Muscle layer of duodenum (tissue), 2 donors: ENCODE data around the gene KMT2C.
"Not testable (repeated sequence)": the region's sequence is repeated elsewhere in the genome, so short reads cannot be mapped to it uniquely, and the experiment has no call there.

Experiments used
- H3K27ac ChIP-seq: one replicate; pipeline ENCODE4 v1.7.0; 2013; ENCODE audit warnings: mild to moderate bottlenecking, low read length
- H3K27me3 ChIP-seq: one replicate; pipeline ENCODE4 v1.7.0; 2013; ENCODE audit warnings: low read depth, mild to moderate bottlenecking, control low read depth, low read length
- H3K36me3 ChIP-seq, 2 donors: one replicate each; pipeline ENCODE4 v1.7.0; 2013; ENCODE audit warnings: low read length in 2 of 2, control low read depth in 1 of 2, mild to moderate bottlenecking in 1 of 2; ENCODE audit not compliant: insufficient read depth in 2 of 2, control insufficient read depth in 1 of 2
- H3K4me1 ChIP-seq, 2 donors: one replicate each; pipeline ENCODE4 v1.7.0; 2013; ENCODE audit warnings: low read length in 2 of 2, mild to moderate bottlenecking in 2 of 2, control low read depth in 1 of 2, moderate library complexity in 1 of 2; ENCODE audit not compliant: insufficient read depth in 2 of 2, control insufficient read depth in 1 of 2
- H3K4me3 ChIP-seq, 2 donors: one replicate each; pipeline ENCODE4 v1.7.0; 2013; ENCODE audit warnings: low read length in 2 of 2, low read depth in 1 of 2, mild to moderate bottlenecking in 1 of 2
- H3K9me3 ChIP-seq, 2 donors: one replicate each; pipeline ENCODE4 v1.7.0; 2013; ENCODE audit warnings: low read length in 2 of 2, control low read depth in 1 of 2, mild to moderate bottlenecking in 1 of 2; ENCODE audit not compliant: control insufficient read depth in 1 of 2
- donor health status: healthy.

Gene KMT2C

DNA sequence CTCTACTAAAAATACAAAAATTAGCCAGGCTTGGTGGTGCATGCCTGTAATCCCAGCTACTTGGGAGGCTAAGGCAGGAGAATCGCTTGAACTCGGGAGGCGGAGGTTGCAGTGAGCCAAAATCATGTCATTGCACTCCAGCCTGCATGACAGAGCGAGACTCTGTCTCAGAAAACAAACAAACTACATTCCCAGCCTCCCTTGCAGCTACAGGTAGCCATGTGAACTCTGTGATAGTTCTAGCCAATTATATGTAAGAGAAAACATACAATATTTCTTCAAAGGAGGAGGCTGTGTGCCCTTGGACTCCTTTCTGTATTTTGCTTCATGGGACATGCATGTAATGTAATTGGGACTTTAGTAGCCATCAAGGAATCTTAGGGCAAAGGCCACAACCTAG lies 12.6 kb downstream of the KMT2C start:
- not testable (repeated sequence) for H3K4me3 ChIP-seq, H3K36me3 ChIP-seq, H3K9me3 ChIP-seq, H3K27me3 ChIP-seq, H3K27ac ChIP-seq
- H3K4me1 ChIP-seq, result peaks cover 4 to 18% of the 10 kb centered on the region in 2 donors

DNA sequence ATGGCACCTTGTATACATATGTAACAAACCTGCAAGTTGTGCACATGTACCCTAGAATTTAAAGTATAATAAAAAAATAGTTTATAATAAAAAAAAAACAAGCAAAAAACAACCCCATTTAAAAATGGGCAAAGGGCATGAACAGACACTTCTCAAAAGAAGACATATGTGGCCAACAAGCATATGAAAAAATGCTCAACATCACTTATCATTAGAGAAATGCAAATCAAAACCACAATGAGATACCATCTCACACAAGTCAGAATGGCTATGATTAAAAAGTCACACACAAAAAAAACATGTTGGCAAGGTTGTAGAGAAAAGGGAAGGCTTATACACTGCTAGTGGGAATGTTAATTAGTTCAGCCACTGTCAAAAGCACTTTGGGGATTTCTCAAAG lies 14.9 kb downstream of the KMT2C start:
- H3K9me3 ChIP-seq, H3K27ac ChIP-seq, H3K36me3 ChIP-seq, H3K27me3 ChIP-seq, H3K4me1 ChIP-seq, H3K4me3 ChIP-seq: not testable (repeated sequence)

DNA sequence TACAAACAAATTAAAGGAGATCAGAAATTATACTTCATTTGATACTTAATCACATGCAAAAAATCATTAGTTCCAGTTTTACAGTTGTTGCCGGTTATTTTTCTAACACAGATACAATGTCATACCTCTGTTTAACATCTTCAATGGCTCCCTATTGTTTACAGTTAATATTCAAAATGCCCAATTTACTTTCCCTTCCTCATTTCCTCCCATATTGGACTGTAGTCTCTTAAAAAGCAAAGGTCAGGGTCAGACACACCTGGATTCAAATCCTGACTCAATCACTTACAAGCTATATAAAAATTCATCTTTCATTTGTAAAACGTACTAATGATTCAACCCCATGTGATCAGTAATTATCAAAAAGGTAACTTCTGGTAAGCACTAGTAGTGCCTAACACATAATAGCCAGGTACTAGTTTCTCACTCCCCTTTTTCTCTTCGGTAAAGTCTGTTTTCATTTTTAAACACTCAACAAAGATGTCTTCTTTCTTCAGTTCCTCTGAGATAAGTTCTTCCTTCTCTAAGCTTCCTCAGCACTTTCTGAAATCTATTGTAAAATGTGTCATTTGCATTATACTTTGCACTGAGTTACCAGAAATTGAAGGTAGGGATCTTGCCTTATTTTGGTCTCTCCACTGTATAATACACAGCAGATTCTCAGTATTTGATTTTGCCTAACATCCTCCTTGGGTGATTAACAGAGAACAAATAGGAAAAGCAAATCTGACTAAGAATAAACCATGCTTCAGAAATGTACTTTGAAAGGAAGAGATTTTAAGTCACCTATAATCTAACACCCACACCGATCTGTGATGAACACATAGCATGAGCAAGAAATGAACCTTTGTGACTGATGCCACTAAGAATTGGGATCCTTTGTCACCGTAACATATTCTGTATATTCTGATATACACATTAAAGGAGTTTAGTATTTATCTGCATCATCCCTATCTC lies 16.1 kb downstream of the KMT2C start:
- H3K27me3 ChIP-seq, result no peaks in the 10 kb centered on the region
- H3K27ac ChIP-seq, result no peak overlapping the region
- no peak overlapping the region for H3K4me3 ChIP-seq
- H3K4me1 ChIP-seq, result peaks cover 2 to 6% of the 10 kb centered on the region in 2 donors
- peaks cover 0 to 5% of the 10 kb centered on the region in 2 donors for H3K36me3 ChIP-seq
- peaks cover 0 to 3% of the 10 kb centered on the region in 2 donors for H3K9me3 ChIP-seq

- no peak overlapping the region for H3K27ac ChIP-seq
- H3K9me3 ChIP-seq, result no peaks in the 10 kb centered on the region
- no peak overlapping the region for H3K4me3 ChIP-seq
- H3K4me1 ChIP-seq, result no peaks in the 10 kb centered on the region
- H3K36me3 ChIP-seq, result no peaks in the 10 kb centered on the region
- H3K27me3 ChIP-seq, result no peaks in the 10 kb centered on the region
These were observed 21.0 kb downstream of the KMT2C start for GRCh38 chr7:152414779-152415178.

- Histone ChIP-seq H3K27ac (no peak overlapping the region), H3K9me3 (no peaks in the 10 kb centered on the region), H3K4me3 (no peak overlapping the region), H3K36me3 (no peaks in the 10 kb centered on the region), H3K4me1 (no peaks in the 10 kb centered on the region), H3K27me3 (no peaks in the 10 kb centered on the region)
These were observed 24.4 kb downstream of the KMT2C start for GRCh38 chr7:152411389-152411788.

DNA sequence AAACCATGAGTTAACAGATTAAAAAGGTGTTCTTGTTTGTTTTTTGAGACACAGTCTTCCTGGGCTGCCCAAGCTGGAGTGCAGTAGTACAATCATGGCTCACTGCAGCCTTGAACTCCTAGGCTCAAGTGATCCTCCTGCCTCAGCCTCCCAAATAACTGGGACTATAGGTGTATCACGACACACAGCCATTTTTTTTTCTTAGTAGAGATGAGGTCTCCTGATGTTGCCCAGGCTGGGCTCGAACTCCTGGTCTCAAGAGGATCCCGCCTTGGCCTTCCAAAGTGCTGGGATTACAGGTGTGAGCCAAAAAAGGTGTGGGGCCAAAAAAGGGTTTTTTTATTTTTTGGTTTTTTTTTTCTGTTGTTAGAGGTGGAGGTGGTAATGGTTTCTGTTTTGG lies 29.3 kb downstream of the KMT2C start:
- no peaks in the 10 kb centered on the region for H3K9me3 ChIP-seq
- no peaks in the 10 kb centered on the region for H3K4me1 ChIP-seq
- no peak overlapping the region for H3K27ac ChIP-seq
- H3K4me3 ChIP-seq, result no peak overlapping the region
- H3K27me3 ChIP-seq, result no peaks in the 10 kb centered on the region
- no peaks in the 10 kb centered on the region for H3K36me3 ChIP-seq

DNA sequence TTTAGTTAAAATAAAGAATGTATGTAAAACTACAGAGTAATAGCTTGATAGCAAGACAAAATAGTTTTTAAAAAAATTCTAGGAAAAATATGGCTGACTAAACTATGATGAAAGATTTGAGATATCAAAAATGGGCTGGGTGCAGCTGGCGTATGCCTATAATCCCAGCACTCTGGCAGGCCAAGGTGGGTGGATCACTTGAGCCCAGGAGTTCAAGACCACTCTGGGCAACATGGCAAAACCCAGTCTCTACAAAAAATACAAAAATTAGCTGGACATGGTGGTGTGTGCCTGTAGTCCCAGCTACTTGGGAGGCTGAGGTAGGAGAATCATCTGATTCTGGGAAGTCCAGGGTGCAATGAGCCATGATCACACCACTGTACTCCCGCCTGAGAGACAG lies 29.8 kb downstream of the KMT2C start:
- H3K36me3 ChIP-seq, H3K4me1 ChIP-seq, H3K4me3 ChIP-seq, H3K27ac ChIP-seq, H3K9me3 ChIP-seq, H3K27me3 ChIP-seq: not testable (repeated sequence)

DNA sequence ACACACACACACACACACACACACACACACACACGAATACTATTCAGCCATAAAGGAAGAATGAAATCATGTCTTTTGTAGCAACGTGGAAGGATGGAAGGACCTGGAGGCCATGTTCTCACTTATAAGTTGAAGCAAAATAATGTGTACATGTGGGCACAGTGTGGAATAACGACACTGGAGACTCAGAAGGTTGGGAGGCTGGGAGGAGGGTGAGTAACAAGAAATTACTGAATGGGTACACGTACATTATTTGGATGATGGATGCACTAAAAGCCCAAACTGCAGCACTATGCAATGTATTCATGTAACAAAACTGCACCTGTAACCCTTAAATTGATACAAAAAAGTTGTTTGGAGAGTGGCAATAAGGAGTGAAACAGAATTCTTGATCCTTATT lies 32.1 kb downstream of the KMT2C start:
- Histone ChIP-seq H3K4me3 (no peak overlapping the region), H3K9me3 (no peaks in the 10 kb centered on the region)

DNA sequence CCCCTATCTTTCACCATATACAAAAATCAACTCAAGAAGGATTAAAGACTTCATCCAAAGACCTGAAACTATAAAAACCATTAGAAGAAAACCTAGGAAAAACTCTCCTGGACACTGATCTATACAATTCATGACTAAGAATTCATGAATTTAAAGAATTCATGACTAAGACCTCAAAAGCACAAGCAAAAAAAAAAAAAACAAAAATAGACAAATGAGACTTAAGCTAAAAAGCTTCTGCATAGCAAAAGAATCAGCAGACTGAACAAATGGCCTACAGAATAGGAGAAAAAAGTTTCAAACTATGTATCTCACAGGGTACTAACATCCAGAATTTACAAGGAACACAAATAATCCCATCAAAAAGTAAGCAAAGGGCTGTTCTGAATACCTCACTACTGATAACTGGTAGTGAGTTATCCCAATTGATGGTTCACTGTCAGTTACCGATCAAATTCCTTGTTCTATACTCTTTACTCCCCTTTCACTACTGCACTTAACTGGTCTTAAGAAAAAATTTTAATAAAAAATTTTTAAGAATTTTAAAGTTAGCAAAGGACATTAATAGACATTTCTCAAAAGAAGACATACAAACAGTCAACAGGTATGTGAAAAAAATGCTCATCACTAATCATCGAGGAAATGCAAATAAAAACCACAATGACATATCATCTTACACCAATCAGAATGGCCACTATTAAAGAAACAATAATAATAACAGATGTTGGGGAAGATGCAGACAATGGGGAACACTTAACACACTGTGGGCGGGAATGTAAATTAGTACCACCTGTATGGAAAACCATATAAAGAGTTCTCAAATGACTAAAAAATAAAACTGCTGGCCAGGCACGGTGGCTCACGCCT lies 33.2 kb downstream of the KMT2C start:
- no peak overlapping the region for H3K4me3 ChIP-seq
- no peak overlapping the region for H3K27ac ChIP-seq
- no peaks in the 10 kb centered on the region for H3K36me3 ChIP-seq
- H3K9me3 ChIP-seq, result no peaks in the 10 kb centered on the region
- H3K27me3 ChIP-seq, result no peaks in the 10 kb centered on the region
- no peaks in the 10 kb centered on the region for H3K4me1 ChIP-seq

More for the DNA sequence above, 32.1 kb downstream of the KMT2C start:
- no peaks in the 10 kb centered on the region for H3K4me1 ChIP-seq
- no peaks in the 10 kb centered on the region for H3K27me3 ChIP-seq
- no peaks in the 10 kb centered on the region for H3K36me3 ChIP-seq
- no peak overlapping the region for H3K27ac ChIP-seq

- Histone ChIP-seq H3K4me1 (no peaks in the 10 kb centered on the region), H3K36me3 (no peaks in the 10 kb centered on the region), H3K27ac (no peak overlapping the region), H3K27me3 (no peaks in the 10 kb centered on the region), H3K4me3 (no peak overlapping the region), H3K9me3 (no peaks in the 10 kb centered on the region)
These were observed 36.5 kb downstream of the KMT2C start for GRCh38 chr7:152399344-152399743.

DNA sequence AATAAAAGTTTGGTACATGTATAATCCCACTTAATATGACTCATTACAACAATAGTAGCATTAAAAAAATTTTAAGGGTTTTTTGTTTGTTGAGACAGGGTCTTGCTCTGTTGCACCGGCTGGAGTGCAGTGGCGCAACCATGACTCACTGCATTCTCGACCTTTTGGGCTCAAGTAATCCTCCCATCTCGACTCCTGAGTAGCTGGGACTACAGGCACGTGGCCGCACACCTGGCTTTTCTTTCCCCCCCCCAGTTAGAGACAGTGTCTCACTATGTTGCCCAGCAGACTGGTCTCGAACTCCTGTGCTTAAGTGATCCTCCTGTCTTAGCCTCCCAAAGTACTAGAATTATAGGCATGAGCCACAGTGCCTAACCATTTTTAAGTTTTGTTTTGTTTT lies 40.7 kb downstream of the KMT2C start:
- Histone ChIP-seq H3K4me1 (peaks cover 0 to 5% of the 10 kb centered on the region in 2 donors), H3K27me3 (no peaks in the 10 kb centered on the region), H3K36me3 (no peaks in the 10 kb centered on the region)

More for the DNA sequence above, 40.7 kb downstream of the KMT2C start:
- Histone ChIP-seq H3K27ac (no peak overlapping the region), H3K9me3 (no peaks in the 10 kb centered on the region), H3K4me3 (no peak overlapping the region)
